Fibroblast of pulmonary artery (primary cell): ENCODE measurements around the gene ZNF362.
"Not testable (repeated sequence)": the region's sequence is repeated elsewhere in the genome, so short reads cannot be mapped to it uniquely, and the experiment has no call there.

Experiments used
- DNase-seq: peaks from one replicate; pipeline ENCODE4 v3.0.0-alpha.2; 2010; ENCODE audit warnings: low read depth
- H3K4me3 ChIP-seq: replicated peaks from 2 replicates; pipeline ENCODE4 v1.5.1; 2011; ENCODE audit warnings: low read depth, mild to moderate bottlenecking, control low read depth, low read length, moderate library complexity
- CTCF ChIP-seq: IDR thresholded peaks from 2 replicates; pipeline ENCODE4 v1.5.1; 2011; ENCODE audit warnings: mild to moderate bottlenecking, control low read depth, low read length, inconsistent platforms; ENCODE audit errors: missing control alignments

The ZNF362 gene

DNA sequence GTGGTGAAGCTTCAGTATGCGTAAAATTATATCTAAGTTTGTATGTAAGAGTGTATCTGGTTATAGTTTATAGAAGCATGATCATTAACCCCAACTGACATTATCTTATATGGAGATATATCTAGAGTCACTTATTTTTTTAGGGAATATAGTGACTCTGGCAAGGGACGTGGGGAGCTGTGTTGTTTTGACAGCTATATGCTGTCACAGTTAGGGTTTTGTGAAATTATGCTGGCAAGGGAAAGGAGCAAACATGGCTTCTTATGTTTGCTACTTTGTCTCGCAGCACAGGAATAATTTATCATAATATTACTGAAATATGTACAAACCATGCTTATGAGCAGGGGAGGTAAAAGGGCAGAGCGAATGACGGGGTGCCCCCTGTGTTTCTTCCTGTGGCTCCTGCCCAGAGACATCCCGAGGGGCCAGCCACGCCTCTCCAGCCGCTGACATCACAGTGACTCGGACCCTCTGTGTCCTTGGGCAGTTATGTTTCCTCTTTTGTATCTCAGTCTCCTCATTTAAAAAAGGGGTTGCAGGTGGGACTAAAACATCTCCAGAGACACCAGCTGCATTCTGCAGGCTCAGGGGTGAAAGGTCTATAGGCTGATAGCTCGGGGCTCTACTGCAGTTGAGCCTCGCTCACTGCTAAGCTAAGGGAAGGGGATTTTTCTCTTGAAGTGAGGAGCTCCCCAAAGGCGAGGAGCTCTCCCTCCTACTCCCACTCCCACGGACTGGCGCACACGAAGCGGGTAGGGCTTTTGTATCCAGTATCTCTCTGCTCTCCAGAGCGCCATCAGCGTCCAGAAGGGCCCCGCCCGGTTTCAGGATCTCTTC lies 49.7 kb downstream of the ZNF362 start:
- DNase-seq: no peak
- no peak for TF ChIP-seq CTCF
- H3K4me3 ChIP-seq: no peak overlapping the region

DNA sequence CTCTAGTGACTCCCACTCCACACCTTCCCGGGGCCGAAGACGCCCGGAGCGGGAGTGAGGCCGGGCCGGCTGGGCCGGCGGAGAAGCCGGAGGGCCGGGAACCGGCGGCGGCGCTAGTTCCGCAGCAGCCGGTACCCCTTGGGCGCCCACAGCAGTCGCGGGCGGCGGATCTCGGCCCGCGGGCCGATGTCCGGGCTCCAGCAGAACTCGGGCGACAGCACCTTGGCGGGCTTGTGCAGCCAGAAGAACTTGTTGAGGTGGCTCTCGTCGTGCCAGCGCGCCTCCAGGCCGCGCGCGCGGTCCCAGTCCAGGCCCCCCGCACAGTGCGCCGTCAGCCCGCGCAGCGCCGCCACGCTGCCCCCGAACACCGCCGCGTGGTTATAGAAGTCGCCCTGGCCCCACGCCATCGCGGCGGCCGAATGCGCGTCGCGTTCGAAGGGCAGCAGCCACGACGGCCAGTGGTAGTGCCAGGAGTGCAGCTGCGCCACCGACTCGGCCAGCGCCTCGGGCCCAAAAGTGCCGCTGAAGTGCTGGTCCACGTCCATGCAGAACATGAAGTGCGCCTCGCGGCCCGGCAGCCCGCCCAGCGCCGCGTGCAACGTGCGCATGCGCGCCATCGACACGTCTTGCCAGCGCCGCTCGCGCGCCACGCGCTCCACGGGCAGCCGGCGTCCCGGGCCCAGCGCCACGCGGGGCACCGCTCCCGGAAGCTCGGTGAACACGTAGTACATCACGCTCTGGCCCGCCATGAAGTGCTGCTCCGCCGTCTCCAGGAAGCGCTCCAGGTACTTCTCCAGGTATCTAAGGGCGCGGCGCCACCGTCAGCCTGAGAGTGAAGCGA lies 50.6 kb downstream of the ZNF362 start:
- H3K4me3 ChIP-seq: no peak overlapping the region
- peak; percentile 42 for DNase-seq
- TF ChIP-seq CTCF: no peak

GRCh38 chr1:33307494-33307864 lies 51.2 kb downstream of the ZNF362 start:
- no peak for TF ChIP-seq CTCF
- no peak overlapping the region for H3K4me3 ChIP-seq
- no peak for DNase-seq

DNA sequence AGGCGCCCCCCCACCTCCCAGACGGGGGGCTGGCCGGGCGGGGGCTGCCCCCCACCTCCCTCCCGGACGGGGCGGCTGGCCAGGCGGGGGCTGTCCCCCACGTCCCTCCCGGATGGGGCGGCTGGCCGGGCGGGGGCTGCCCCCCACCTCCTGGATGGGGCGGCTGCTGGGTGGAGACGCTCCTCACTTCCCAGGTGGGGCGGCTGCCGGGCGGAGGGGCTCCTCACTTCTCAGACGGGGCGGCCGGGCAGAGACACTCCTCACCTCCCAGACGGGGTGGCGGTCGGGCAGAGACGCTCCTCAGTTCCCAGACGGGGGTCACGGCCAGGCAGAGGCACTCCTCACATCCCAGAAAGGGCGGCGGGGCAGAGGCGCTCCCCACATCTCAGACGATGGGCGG lies 53.1 kb downstream of the ZNF362 start:
- not testable (repeated sequence) for DNase-seq, H3K4me3 ChIP-seq

- TF ChIP-seq CTCF: no peak
- no peak for DNase-seq
Measured at GRCh38 chr1:33310702-33311101, 54.4 kb downstream of the ZNF362 start.

DNA sequence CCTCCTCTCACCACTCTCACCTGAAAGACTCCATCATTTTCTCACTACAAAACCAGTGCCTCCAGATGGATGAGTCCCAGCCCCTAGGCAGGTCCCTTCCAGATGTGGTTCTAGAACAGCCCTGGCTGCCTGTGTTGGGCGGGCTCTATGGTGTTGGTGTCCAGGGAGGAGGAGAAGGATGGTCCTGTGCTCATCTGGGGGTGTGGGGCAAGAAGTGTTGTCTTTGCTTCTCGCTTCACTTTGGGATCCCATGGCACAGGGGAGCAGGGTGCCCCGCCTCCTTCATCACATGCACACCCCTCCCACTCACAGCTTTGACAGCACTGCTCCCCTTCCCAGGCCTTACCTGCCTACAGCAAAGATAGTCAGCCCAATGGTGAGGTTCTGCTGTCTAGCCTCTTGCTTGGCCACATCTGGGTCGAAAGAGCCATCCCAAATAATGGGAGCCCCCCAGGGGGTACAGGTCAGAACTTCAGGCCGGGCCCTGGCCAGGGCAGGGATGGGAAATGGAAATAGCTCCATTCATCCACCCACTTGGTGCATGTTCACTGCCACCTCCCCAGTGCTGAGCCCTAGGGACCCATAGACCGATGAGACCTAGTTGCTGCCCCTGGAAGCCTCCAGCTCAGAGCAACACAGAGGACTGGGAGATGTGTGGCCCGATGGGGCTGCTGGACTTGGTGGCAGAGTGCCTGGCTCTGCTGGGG lies 55.6 kb downstream of the ZNF362 start:
- no peak overlapping the region for H3K4me3 ChIP-seq
- no peak for TF ChIP-seq CTCF
- no peak for DNase-seq

More at GRCh38 chr1:33310702-33311101, 54.4 kb downstream of the ZNF362 start:
- H3K4me3 ChIP-seq: no peak overlapping the region

DNA sequence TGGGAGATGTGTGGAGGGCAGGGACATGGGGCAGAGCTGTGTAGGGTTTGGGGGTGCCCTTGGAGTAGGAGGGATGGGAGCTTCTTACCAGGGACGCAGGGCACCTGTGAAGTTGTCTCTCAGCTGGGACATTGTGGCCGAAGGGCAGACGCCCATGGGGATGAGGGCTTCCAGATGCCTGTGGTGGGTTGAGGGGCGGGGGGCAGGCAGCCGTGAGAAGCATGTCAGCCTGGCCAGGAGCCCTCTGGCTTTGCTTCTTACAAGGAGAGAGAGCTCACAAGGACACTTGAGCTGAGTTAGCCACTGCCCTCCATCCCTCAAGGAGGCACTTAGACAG lies 56.1 kb downstream of the ZNF362 start:
- no peak for TF ChIP-seq CTCF
- DNase-seq: no peak
- no peak overlapping the region for H3K4me3 ChIP-seq
